GDM1 (cell line): Measurements from ENCODE around the gene TEKT2.

Source experiments
- DNase-seq: peaks from one replicate; lab custom pipeline; 2025; lab: John Stamatoyannopoulos, UW

TEKT2 gene

GRCh38 chr1:36128126-36128904 is 44.4 kb downstream of the TEKT2 start:
- no peak for DNase-seq

GRCh38 chr1:36128905-36129206 is 45.0 kb downstream of the TEKT2 start:
- DNase-seq = no peak

GRCh38 chr1:36132029-36132428 is 48.1 kb downstream of the TEKT2 start:
- DNase-seq = no peak

- DNase-seq = no peak
Observed at GRCh38 chr1:36133484-36133883, 49.6 kb downstream of the TEKT2 start.

- no peak for DNase-seq
Observed at GRCh38 chr1:36134031-36134430, 50.1 kb downstream of the TEKT2 start.

- DNase-seq = no peak
Observed at GRCh38 chr1:36134505-36135329, 50.8 kb downstream of the TEKT2 start.

- no peak for DNase-seq
Observed at GRCh38 chr1:36135330-36135667, 51.4 kb downstream of the TEKT2 start.

GRCh38 chr1:36135796-36136195 is 51.9 kb downstream of the TEKT2 start:
- DNase-seq = no peak

- DNase-seq = no peak
Observed at GRCh38 chr1:36136535-36136934, 52.6 kb downstream of the TEKT2 start.

- DNase-seq = no peak
Observed at GRCh38 chr1:36137226-36137625, 53.3 kb downstream of the TEKT2 start.

- no peak for DNase-seq
Observed at GRCh38 chr1:36137776-36138175, 53.9 kb downstream of the TEKT2 start.
